Kidney glomerular epithelial cell (primary cell): ENCODE data around the gene BCLAF1.
A peak's percentile ranks its signal among the peaks of the same experiment; 100 is the strongest.
"Not testable (repeated sequence)": the region's sequence is repeated elsewhere in the genome, so short reads cannot be mapped to it uniquely, and the experiment has no call there.

Source experiments
- DNase-seq: peaks from one replicate; lab custom pipeline; 2025; lab: John Stamatoyannopoulos, UW

BCLAF1 gene

DNA sequence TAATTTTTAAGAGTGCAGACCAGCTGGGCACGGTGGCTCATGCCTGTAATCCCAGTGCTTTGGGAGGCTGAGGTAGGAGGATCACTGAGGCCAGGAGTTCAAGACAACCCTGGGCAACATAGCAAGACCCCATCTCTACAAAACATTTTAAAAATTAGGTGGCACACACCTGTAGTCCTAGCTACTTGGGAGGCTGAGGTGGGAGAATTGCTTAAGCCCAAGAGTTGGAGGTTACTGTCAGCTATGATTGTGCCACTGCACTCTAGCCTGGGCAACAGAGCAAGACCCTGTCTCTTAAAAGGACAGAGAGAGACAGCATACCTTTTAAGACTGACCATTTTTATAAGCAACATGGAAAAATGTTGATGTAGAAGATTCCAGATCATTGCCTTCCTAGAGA, 18.8 kb upstream of the BCLAF1 start:
- DNase-seq, result not testable (repeated sequence)

DNA sequence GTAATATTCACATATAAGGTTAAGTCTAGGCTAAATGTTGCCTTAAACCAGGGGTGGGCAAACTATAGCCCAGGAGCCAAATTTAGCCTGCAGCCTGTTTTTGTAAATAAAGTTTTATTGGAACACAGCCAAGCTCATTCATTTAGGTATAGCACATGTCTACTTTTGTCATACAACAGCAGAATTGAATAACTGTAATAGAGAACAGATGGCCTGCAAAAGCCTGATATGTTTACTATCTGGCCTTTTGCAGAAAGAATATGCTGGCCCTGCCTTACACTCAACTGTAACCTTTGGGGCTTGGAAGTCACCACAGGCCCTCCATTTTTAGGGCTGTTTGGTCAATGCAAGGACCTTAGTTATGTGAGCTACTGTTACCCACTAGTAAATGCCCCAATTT, 17.7 kb upstream of the BCLAF1 start:
- DNase-seq, result no peak

DNA sequence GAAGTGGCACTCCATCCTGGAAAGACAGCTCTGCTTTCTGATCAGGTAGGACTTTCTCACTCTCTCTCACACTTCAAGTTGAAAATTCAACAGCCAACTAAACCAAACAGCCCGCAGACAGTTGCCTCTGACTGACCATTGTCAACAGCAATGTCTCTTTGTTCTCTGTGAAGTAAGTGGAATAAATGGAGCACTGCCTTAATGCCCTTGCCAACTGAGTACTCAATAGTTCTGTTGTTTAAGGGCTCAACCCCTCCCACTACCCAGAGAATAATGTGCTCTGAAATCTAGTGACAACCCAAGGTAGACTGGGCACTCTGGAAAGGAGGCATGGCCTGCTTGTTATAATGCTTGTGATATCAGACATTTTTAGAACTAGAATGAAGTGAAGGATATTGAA, 16.8 kb upstream of the BCLAF1 start:
- no peak for DNase-seq

DNA sequence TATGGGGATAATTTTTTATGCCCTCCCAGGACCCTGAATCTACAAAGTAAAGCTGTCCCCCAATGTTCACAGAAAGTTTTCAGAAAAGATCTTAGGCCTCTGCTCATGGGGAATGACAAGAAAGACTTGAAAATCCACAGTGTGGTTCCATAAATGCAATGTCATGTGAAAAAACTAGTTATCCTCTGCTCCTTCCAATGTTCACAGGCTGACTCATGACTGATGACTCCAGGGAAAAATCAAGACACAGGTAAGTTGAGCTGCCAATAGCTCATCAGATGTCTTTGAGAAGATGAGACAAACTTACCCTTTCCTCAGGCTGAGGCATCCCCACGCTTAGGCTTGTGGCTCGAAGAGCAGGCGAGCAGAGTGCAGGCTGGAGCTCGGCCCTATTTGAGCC, 14.8 kb upstream of the BCLAF1 start:
- no peak for DNase-seq

DNA sequence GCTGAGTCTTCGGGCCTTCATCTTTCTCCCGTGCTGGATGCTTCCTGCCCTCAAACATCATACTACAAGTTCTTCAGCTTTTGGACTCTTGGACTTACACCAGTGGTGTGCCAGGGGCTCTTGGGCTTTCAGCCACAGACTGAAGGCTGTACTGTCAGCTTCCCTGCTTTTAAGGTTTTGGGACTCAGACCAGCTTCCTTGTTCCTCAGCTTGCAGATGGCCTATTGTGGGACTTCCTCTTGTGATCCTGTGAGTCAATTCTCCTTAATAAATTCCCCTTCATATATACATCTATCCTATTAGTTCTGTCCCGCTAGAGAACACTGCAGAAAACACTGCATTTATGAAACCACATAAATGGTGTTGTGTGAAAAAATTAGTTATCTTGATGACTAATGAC, 13.9 kb upstream of the BCLAF1 start:
- DNase-seq, result no peak

DNA sequence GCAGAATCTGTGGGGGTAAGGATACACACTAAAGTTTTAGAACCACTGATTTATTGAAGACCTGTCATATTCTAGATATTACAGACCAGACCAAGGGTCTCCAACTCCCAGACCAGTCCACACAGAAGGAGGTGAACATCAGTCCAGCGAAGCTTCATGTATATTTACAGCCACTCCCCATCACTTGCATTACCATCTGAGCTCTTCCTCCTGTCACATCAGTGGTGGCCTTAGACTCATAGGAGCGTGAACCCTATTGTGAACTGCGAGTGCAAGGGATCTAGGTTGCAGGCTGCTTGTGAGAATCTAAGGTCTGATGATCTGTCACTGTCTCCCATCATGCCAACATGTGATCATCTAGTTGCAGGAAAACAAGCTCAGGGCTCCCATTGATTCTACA, 5.0 kb upstream of the BCLAF1 start:
- no peak for DNase-seq

DNA sequence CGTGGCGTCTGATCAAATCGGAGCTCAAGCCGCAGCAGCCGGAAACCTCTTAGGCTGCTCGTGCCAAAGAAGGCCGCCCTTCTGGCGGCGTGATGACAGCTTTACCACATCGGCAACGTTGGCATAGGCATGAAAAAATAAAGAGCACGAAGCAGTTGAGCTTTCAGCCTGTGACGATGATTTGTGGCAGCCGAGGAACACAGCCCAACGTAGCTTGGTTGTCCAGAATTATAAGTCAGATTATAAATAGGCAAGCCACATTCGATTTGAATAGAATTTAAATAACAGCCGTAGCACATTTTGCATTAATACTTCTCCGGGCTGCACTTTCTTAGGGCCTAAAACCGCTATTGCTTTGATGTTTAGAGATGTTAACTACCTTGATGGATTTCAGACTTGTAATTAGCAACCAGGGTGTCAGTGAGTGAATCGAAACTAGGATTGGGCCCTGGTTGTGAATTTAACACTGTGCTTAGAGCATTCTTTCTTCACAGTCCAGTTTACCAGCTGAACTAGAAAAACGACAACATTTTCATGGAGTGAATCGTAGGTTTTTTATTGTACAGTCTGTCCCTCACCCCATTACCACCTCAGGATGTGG, 864 bp upstream of the BCLAF1 start:
- DNase-seq, result peak; percentile 47

DNA sequence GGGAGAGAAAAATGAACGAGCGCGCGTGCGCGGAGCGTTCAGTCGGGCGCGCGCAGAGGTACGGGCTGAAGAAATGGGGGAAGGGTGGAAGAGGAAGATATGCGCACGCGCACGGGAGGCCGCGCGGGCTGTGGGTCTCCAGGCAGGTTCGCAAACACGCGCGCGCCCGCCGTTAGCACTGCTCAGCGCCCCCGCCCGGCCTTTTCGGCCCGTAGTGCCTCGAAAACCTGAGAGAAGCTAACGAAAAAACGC, 393 bp downstream of the BCLAF1 start:
- peak; percentile 78 for DNase-seq

DNA sequence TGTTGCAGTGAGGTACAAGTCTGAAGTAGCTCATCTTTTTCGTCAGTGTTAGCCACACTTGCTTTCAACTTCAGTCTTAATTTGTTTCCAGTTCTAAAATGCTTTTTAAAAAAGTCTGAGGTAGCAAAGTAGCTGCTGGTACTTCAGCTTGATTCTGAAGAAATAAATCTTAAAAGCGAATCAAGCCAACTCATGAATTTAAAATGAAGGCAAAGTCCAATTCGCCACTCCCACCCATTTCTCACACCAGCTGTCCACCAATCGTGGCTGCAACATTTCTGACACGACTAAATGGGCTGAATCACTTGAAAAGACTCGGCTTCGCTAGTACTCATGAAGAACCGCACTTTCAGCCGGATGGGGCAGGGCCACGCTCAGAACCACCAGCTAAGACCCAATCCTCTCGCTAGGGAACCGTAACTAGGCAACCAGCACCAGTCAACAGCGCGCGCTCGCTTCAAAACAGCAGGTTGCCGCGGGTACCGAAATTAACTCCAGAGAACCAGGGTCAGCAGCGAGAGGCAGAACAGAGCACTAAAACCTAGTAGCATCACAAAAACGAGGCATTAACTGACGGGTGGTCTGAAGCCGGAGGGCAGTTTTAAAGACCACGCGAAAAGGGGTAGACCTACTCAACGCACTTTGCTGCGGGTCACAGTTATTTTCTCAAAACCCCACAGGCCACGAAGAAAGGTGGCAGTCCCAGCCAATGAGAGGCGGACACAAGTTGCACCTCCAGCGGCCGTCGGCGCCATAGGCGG, 900 bp downstream of the BCLAF1 start:
- DNase-seq, result peak; percentile 92

DNA sequence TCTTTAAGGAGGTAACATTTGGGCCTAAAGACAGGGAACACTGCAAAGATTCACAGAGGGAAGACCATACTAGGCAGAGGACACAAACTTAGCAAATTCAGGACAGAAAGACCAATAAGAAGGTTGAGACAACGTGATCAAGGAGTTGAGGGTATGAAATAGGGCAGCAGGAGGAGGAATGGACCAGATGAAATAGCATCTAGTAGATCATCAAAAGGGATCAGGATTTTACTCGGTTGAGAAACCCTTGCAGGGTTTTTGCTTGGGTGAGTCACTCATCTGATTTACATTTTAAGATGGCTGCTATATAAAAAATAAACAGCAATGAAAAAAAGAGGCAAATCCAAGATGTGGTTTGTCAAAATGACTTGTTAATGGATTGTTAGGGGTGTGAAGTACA, 4.7 kb downstream of the BCLAF1 start:
- DNase-seq, result no peak

DNA sequence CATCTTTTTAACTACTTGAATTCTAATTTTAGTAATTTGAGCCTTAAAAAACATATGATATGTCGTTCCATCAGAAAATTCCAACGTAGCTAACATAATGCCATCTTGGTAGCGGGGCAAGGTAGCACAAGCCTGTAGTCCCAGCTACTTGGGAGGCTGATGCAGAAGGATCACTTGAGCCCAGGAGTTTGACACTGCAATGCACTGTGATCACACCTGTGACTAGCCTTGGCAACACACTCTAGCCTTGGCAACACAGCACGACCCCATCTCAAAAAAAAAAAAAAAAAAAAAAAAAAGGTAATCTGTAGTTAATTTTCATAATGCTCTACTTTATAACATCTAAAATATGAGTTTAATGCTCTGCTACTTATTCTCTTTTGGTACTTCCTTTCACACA, 6.7 kb downstream of the BCLAF1 start:
- no peak for DNase-seq

DNA sequence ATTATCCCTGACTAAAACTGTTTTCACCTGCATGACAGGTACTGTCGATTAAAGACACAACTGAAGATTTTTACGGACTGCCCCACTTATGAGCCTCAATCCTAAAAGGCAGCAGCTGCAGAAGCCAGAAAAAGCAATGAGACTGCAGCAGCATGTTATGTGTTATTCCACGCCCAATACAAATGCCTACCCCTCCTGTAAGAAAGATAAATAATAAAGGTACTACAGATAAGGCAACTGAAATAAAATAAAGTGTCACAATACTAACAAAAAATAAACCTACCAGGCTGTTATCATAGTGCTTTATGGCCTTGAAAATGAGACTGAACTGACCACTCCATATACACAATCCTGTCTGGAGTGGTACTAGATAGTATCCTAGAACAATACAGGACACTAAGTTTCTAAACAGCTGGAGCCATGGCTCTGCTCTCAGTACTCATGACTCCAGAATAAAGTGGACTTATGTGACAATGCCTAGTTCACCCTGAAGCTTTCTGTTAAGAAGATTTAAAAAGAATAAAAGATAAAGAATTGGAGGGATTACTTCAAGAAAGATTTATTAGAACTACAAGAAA, 9.5 kb downstream of the BCLAF1 start:
- no peak for DNase-seq

DNA sequence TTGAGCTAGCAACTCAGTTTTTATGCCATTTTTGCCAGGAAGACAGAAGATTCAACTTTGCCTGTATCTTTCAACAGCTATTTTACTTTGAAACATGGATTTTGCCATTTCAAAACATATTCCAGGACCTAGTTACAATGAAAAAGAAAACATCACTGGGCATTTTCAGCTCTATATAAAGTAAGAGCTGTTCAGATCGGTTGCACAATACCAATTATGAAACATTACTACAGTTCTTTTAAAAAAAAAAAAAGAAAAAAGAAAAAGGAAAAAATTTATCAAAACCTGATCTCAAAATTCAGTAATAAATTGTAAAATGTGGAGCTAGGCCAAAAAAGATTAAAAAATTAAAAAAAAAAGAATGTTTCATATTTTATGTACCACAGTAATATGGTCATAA, 15.6 kb downstream of the BCLAF1 start:
- no peak for DNase-seq

DNA sequence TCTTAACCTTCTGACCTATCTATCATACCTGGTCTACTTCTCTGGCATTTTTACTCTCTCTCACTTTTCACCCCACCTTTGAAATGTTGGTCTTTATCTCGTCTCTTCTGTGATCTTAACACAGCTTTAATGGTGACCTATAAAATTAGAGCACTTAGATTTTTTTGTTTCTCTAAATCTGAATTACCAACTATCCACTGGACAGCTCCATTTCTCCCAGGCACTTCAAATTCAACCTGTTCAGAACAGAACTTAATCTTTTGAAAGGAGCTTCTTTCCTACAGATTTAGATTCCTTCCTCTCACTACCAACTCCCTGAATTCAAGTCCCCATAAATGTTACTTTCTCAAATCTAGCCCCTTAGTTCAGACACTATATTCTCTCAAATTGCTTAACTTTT, 24.5 kb downstream of the BCLAF1 start:
- no peak for DNase-seq

DNA sequence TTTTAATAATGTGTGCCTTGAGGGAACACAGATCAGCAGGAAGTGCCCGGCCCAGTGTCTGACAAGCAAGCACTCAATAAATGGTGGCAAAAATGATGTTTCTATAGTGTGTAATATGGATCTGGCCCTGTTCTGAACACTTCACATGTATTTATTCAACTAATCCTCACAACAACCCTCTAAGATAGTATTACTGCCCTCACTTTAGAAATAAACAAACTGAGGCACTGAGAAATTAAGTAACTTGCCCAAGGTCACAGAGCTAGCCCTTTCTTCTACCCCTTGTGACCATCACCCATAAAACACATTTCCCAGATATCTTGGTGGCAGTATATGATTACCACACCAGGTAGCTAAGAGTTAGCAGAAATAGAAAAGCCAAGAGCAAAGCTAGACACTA, 26.7 kb downstream of the BCLAF1 start:
- DNase-seq, result no peak

DNA sequence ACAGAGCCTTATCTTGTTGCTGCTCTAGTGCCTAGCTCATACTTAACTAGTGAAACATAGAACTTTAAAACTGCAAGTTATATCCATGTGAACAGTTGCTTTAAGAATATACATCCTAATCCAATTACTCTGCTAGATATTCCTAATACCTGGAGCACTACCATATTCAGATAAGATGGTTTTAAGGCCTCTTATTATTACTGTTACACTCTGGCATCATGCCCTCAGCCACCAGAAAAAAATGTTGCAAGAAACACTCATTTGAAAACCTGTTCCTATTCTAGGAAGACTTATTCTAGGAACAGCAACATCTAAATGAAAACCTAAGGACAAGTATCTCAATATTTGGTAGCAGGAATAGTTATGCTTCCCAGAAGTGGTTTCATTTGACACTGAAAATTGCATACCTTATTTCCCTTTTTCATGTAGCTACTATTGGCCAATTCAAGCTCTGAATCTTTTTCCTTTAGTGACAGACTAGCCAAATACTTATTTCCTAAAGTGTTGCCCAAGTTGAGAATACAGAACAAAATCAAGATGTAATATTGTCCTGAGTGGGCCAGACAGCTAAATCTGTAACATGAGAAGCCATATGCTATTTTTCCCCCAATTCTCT, 34.7 kb downstream of the BCLAF1 start:
- DNase-seq, result no peak

DNA sequence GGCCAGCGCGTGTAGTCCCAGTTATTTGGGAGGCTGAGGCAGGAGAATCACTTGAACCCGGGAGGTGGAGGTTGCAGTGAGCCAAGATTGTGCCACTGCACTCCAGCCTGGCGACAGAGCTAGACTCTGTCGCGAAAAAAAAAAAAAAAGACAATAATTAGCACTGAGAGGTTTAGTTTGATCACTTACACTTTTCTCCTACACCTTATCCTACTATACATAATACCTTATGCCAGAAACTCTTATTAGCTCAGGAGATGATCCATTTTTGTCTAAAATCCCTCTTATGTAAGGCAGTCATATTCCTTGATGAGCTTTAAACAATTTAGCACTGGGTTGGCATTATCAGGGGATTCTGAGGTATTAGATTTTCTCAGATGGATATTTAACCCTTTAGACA, 35.9 kb downstream of the BCLAF1 start:
- no peak for DNase-seq

DNA sequence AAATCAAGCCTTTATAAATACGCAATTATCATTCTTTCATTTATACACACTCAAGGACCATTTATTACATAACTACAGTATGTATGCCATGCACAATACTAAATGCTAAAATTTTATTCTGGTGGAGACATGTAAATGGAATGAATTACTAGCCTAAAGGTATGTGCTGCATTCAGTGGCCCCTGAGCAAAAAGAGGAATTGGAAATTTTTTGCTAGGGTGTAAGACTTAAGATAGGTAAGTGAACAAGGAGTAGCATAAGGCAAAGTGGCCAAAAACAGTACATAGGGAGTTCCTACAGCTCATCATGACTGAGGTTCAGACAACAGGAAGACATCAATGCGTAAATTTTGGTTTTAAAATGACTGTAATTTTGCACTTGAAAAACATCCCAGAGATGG, 37.2 kb downstream of the BCLAF1 start:
- DNase-seq, result no peak

DNA sequence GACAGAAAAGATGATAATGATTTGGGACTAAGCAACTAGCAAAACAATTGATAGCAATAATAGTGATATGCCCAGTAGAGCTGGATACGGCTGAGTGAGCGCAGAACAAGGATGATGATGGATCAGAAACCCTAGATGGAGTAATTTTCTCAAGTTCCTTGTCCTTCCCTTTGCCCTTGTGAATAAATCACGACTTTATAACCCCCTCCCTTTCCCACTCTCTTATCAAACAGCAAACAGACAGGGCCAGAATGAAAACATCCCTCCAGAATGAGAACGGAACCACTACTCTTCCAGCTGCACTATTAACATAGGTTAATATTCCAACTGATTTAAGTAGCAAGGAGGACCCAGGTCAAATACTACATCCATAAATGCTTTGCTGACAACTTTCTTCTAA, 38.3 kb downstream of the BCLAF1 start:
- DNase-seq, result no peak

DNA sequence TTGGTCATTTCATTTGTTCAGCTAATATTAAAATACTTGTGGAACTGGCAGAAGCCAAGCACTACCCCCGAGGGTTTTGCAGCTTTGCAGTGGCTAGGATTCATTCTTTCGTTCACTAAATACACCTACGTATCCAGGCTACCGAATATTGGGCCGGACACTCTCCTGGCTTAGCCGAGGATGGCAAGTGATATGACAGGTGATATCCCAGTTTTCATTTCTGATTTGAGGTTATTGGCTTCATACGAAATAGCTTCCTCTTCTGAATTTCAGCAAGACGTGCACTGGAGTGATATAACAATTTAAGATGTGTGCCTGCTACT, 39.0 kb downstream of the BCLAF1 start:
- no peak for DNase-seq

DNA sequence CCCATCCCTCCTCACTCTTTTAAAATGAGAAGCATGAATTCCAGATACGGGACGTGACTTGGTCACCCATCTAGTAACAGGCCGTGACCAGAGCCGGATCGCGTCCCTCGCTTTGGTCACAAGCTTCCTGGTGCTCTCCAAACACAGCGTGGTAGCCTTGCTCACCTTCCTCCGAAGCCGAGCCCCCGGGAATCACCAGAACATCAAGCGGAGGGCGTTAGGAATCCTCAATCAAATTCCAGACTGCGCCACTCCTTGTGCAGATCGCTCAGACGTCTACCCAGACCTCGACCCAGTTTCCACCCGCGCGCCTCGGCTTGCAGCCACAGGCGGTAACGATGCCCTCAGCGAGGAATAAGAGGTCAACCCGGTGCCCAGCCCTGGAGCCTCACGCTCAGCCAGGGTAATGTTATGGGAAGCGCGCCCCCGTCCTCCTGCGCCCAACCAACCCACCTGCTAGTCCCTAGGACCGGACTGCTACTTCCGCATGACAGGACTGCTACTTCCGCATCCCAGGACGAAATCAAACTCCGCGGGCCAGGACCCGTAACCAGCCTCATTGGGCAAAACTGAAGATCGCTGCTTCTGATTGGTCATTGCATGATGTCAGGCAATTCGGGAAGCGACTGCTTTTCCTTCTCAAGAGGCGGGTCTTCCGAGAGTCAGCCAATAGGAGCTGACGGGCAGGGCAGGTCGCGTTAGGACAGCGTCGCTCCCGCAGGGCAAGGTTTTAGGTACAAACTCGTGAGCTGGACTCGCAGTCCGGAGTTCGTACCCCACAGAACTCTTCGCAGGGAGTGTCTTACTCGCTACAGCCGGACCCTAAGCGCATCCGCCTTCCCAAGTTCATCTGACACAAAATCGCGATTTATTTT, 39.6 kb downstream of the BCLAF1 start, which contains the start of gene MTFR2:
TSS of gene MTFR2 (minus strand) at position 501 of the 875 bp plus-strand sequence. CDS start 1,212 bp downstream, outside the sequence.
- peak; percentile 99 for DNase-seq

DNA sequence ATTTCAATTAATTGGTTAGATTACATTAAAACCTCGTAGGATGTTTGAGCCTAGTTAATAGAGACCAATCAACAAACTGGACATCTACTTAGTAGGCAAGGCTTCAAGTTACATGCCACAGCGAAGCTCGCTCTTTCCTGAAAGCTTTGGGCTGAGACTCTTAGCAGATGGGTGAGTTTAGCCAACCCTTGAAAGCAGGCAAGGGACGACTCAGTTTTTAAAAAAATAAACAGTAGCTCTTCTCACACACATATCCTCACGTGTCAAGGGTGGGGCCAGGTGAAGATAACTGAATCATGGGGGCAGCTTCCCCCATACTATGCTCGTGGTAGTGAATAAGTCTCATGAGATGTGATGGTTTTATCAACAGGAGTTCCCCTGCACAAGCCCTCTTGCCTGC, 40.3 kb downstream of the BCLAF1 start:
- no peak for DNase-seq
